ENCODE data around the gene PRL. TPM values are rescaled to one million over a fixed set of nuclear protein-coding genes. Genes with fewer than 3 reads are reported as not detected.

The PRL gene
- total and polyA plus RNA-seq, 2 of the 8 experiments (the other 6 are each of a cell fraction or from before 2014, with no cell fraction given) = not detected

DNA sequence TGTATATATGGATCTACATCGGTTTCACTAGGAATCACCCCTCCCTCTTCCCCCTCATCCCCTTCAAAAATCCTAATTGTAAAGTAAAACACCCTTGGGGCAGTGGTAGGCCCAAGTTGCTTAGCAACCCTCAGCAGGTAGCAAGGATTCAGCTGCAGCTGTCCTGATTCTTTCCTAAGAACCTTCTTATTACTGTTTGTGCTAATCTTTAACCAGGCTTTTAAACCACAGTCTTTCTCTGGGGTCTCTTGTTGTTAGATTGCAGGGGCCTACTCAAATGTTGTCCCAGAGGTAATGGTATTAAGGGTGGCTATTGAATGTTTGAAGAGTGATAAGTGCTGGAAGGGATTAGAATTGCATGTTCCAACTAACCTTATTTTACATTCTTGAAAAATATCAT lies 46.4 kb downstream of the PRL start (continued):
- TF ChIP-seq PHF8 (conservative IDR thresholded peaks at IDR 0.05; ENCODE audit: low read depth, low read length) (no peak), POLR2A (IDR thresholded peaks at IDR 0.05; ENCODE audit: control extremely low read depth in 1 of 2, low read depth in 2 of 2, low read length in 2 of 2) (no peak), FOSL1 (IDR thresholded peaks at IDR 0.05; ENCODE audit: insufficient read depth, low read depth, low read length) (no peak), BCL11A (IDR thresholded peaks at IDR 0.05; ENCODE audit: low read depth in 2 of 2, low read length in 2 of 2) (no peak), EP300 (IDR thresholded peaks at IDR 0.05; ENCODE audit: borderline replicate concordance in 1 of 2, low read depth in 2 of 2, low read length in 2 of 2) (0 out of 3 replicates have a peak, but pooled peaks of 1 of the 2 experiments have one; percentile 12), ASH2L (IDR thresholded peaks at IDR 0.05; ENCODE audit: low read length) (peak; percentile 52), SIN3A (conservative IDR thresholded peaks at IDR 0.05 in 1 of 2, IDR thresholded peaks at IDR 0.05 in 1 of 2; ENCODE audit: low read depth in 1 of 2, low read length in 2 of 2) (peak in 1 of 2 experiments; percentile 67; a peak in 1 of 4 replicates), CBX8 (IDR thresholded peaks at IDR 0.05; ENCODE audit: borderline replicate concordance, low read depth, low read length) (no peak), GTF2F1 (IDR thresholded peaks at IDR 0.05; ENCODE audit: borderline replicate concordance, low read depth, low read length) (no peak), RFX5 (IDR thresholded peaks at IDR 0.05; ENCODE audit: borderline replicate concordance, low read depth, low read length) (no peak), JUN (IDR thresholded peaks at IDR 0.05; ENCODE audit: low read depth, low read length) (no peak), HDAC6 (IDR thresholded peaks at IDR 0.05; ENCODE audit: low read depth, low read length) (no peak), SP4 (IDR thresholded peaks at IDR 0.05; ENCODE audit: low read length) (no peak), TAF7 (optimal IDR thresholded peaks at IDR 0.05; ENCODE audit: borderline replicate concordance, low read depth, low read length) (no peak), EZH2 (IDR thresholded peaks at IDR 0.05; ENCODE audit: low read depth, low read length, severe bottlenecking) (no peak), BRCA1 (IDR thresholded peaks at IDR 0.05; ENCODE audit: low read depth, low read length) (no peak), SUZ12 (IDR thresholded peaks at IDR 0.05; ENCODE audit: low read length) (no peak), KDM4A (IDR thresholded peaks at IDR 0.05; ENCODE audit: low read depth, low read length, severe bottlenecking) (no peak)
- TF ChIP-seq, protein P1, sequence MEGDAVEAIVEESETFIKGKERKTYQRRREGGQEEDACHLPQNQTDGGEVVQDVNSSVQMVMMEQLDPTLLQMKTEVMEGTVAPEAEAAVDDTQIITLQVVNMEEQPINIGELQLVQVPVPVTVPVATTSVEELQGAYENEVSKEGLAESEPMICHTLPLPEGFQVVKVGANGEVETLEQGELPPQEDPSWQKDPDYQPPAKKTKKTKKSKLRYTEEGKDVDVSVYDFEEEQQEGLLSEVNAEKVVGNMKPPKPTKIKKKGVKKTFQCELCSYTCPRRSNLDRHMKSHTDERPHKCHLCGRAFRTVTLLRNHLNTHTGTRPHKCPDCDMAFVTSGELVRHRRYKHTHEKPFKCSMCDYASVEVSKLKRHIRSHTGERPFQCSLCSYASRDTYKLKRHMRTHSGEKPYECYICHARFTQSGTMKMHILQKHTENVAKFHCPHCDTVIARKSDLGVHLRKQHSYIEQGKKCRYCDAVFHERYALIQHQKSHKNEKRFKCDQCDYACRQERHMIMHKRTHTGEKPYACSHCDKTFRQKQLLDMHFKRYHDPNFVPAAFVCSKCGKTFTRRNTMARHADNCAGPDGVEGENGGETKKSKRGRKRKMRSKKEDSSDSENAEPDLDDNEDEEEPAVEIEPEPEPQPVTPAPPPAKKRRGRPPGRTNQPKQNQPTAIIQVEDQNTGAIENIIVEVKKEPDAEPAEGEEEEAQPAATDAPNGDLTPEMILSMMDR (IDR thresholded peaks at IDR 0.05; ENCODE audit: control extremely low read depth in 1 of 3, insufficient read depth in 1 of 3, low read depth in 1 of 3, low read length in 3 of 3) = no peak
